A549 (cell line): Measurements from ENCODE around the gene LIN7B. TPM values are rescaled to one million over a fixed set of nuclear protein-coding genes. Genes with fewer than 3 reads are reported as not detected.
A peak's percentile ranks its signal among the peaks of the same experiment; 100 is the strongest.

ENCODE experiments used
- ATAC-seq, 2 experiments: fragments of 200-7000 bp in 1 of 2; fragments of >200 bp in 1 of 2; cut with Nextera tagmentation in 1 of 2; cut with Tn5 transposase in 1 of 2; 3 replicates each; pipeline versions ENCODE4 v1.8.0 to v1.9.1; 2018 to 2020; ENCODE audit warnings: mild to moderate bottlenecking in 1 of 2, moderate library complexity in 1 of 2
- CTCF ChIA-PET: fragments of 300-600 bp; sonication (Branson Sonifier 250); formaldehyde crosslinking; extraction: SDS; loops from one replicate; lab custom pipeline; 2021; ENCODE audit warnings: antibody characterized with exemption, inconsistent platforms; lab: Yijun Ruan, JAX
- POLR2A ChIA-PET: fragments of 350-600 bp; formaldehyde crosslinking; extraction: SDS; loops from one replicate; lab custom pipeline; 2021; ENCODE audit warnings: antibody characterized with exemption, inconsistent platforms; lab: Yijun Ruan, JAX
- DNase-seq, 2 experiments: peaks; one replicate each; pipeline versions ENCODE4 v3.0.0 to v3.0.0-alpha.2; 2011 to 2016; ENCODE audit warnings: low read depth in 1 of 2, low spot score in 1 of 2
- FAIRE-seq: peaks from 2 replicates; lab custom pipeline; 2011; peaks lifted over from hg19 to GRCh38; lab: Jason Lieb, UNC
- H3K27ac ChIP-seq, 2 experiments: fragments of >200 bp; sonication (Bioruptor Twin); formaldehyde crosslinking; 3 replicates each; pipeline ENCODE4 v1.5.1; 2016 to 2017
- H3K4me1 ChIP-seq: fragments of >200 bp; sonication (Bioruptor Twin); formaldehyde crosslinking; 3 replicates; pipeline ENCODE4 v1.6.1; 2016
- H3K4me2 ChIP-seq: fragments of >200 bp; sonication (Bioruptor Twin); formaldehyde crosslinking; 3 replicates; pipeline ENCODE4 v1.6.1; 2016
- H3K4me3 ChIP-seq: fragments of >200 bp; sonication (Bioruptor Twin); formaldehyde crosslinking; 3 replicates; pipeline ENCODE4 v1.5.1; 2016
- H3K9me3 ChIP-seq: fragments of >200 bp; sonication (Bioruptor Twin); formaldehyde crosslinking; 3 replicates; pipeline ENCODE4 v1.6.1; 2016
- ATOH8 ChIP-seq: fragments of 250-450 bp; sonication (Bioruptor Pico); IDR thresholded peaks from 2 replicates; pipeline ENCODE4 v1.5.0; 2020; ENCODE audit warnings: low read depth, mild to moderate bottlenecking, moderate library complexity
- BCL3 ChIP-seq: fragments of >200 bp; sonication (Bioruptor Twin); formaldehyde crosslinking; IDR thresholded peaks from 3 replicates; pipeline ENCODE4 v1.6.1; 2016
- CBX2 ChIP-seq: fragments of 200-600 bp; sonication (generic); IDR thresholded peaks from 2 replicates; pipeline ENCODE4 v1.6.1; 2016; ENCODE audit warnings: low read depth, mild to moderate bottlenecking, borderline replicate concordance
- CEBPB ChIP-seq, 2 experiments: fragments of >200 bp in 1 of 2; sonication (Bioruptor Twin) in 1 of 2; formaldehyde crosslinking in 1 of 2; IDR thresholded peaks; 2 replicates each; pipeline ENCODE4 v1.6.1; 2012 to 2016
- CHD2 ChIP-seq: fragments of 150-350 bp; IDR thresholded peaks from 2 replicates; pipeline ENCODE4 v1.6.1; 2014; ENCODE audit warnings: low read length; ENCODE audit not compliant: partially characterized antibody
- EHF ChIP-seq: fragments of 250-450 bp; sonication (Bioruptor Pico); IDR thresholded peaks from 2 replicates; pipeline ENCODE4 v1.5.0; 2020; ENCODE audit warnings: mild to moderate bottlenecking
- EP300 ChIP-seq, 2 experiments: fragments of >200 bp; sonication (Bioruptor Twin); formaldehyde crosslinking; IDR thresholded peaks; 2 replicates in 1 of 2; 3 replicates in 1 of 2; pipeline ENCODE4 v1.6.1; 2016 to 2017
- FOSL2 ChIP-seq, 2 experiments: fragments of 450-650 bp in 1 of 2; fragments of >200 bp in 1 of 2; sonication (Bioruptor Twin) in 1 of 2; formaldehyde crosslinking; IDR thresholded peaks; 2 replicates each; pipeline versions ENCODE4 v1.5.0 to v1.6.1; 2016 to 2020; ENCODE audit warnings: mild to moderate bottlenecking in 1 of 2, moderate library complexity in 1 of 2
- GATA3 ChIP-seq: IDR thresholded peaks from 2 replicates; pipeline ENCODE4 v1.6.1; 2012; ENCODE audit warnings: borderline replicate concordance
- HDAC2 ChIP-seq: fragments of 200-600 bp; sonication (generic); IDR thresholded peaks from 2 replicates; pipeline ENCODE4 v1.6.1; 2016
- NFE2L2 ChIP-seq: fragments of 150-350 bp; conservative IDR thresholded peaks from 2 replicates; pipeline ENCODE4 v1.6.1; 2014; ENCODE audit warnings: low read length
- NPAS2 ChIP-seq: fragments of 250-450 bp; sonication (Bioruptor Pico); IDR thresholded peaks from 2 replicates; pipeline ENCODE4 v1.8.0; 2022; ENCODE audit warnings: mild to moderate bottlenecking, moderate library complexity, borderline replicate concordance
- NR3C1 ChIP-seq: fragments of >200 bp; sonication (Bioruptor Twin); formaldehyde crosslinking; IDR thresholded peaks from 3 replicates; pipeline ENCODE4 v1.6.1; 2017
- PHF8 ChIP-seq: fragments of 200-600 bp; sonication (generic); IDR thresholded peaks from 2 replicates; pipeline ENCODE4 v1.6.1; 2016; ENCODE audit warnings: low read depth, mild to moderate bottlenecking, antibody characterized with exemption, moderate library complexity, borderline replicate concordance
- POLR2A ChIP-seq: IDR thresholded peaks from 2 replicates; pipeline ENCODE4 v1.6.1; 2012; ENCODE audit warnings: mild to moderate bottlenecking, low read length
- POLR2AphosphoS2 ChIP-seq: conservative IDR thresholded peaks from 2 replicates; pipeline ENCODE4 v1.6.1; 2012; ENCODE audit warnings: low read length, improper control_type of control experiment, inconsistent platforms
- RARB ChIP-seq: fragments of 250-450 bp; sonication (Bioruptor Pico); IDR thresholded peaks from 2 replicates; pipeline ENCODE4 v1.8.0; 2021; ENCODE audit warnings: mild to moderate bottlenecking, moderate library complexity
- SREBF2 ChIP-seq: fragments of 450-650 bp; IDR thresholded peaks from 2 replicates; pipeline ENCODE4 v1.6.1; 2014; ENCODE audit warnings: mild to moderate bottlenecking, moderate library complexity
- TFCP2L1 ChIP-seq: fragments of 250-450 bp; sonication (Bioruptor Pico); IDR thresholded peaks from 2 replicates; pipeline ENCODE4 v1.5.0; 2021; ENCODE audit warnings: mild to moderate bottlenecking
- TP53 ChIP-seq: fragments of 250-450 bp; sonication (Bioruptor Pico); IDR thresholded peaks from 2 replicates; pipeline ENCODE4 v1.5.0; 2021; ENCODE audit warnings: mild to moderate bottlenecking, moderate library complexity
- ZC3H11A ChIP-seq: fragments of 450-650 bp; IDR thresholded peaks from 2 replicates; pipeline ENCODE4 v1.6.1; 2014; ENCODE audit warnings: antibody characterized with exemption, mild to moderate bottlenecking
- ZSCAN20 ChIP-seq: fragments of 250-450 bp; sonication (Bioruptor Pico); IDR thresholded peaks from 2 replicates; pipeline ENCODE4 v1.8.0; 2022; ENCODE audit warnings: mild to moderate bottlenecking, moderate library complexity
- WGBS: methylation state at CpG from one replicate; pipeline ENCODE4 v1.1.6; 2017; ENCODE audit errors: missing lambda C conversion rate; 5-methylcytosine and 5-hydroxymethylcytosine counted together
- polyA plus RNA-seq, 4 experiments: library from polyadenylated mRNA; depleted of rRNA in 3 of 4; stranded (reverse); fragments of >200 nt; fragmentation: RNase III in 1 of 4; extraction: RNeasy Plus Mini Kit Qiagen cat#74134 plus additional on column Dnase treatment in 1 of 4; gene quantifications; 2 replicates in 3 of 4; 3 replicates in 1 of 4; pipeline ENCODE4 v1.2.3, GENCODE V29; 2011 to 2017
- TF ChIP-seq, protein P1 (sequence below): fragments of 450-650 bp; IDR thresholded peaks from 2 replicates; pipeline ENCODE4 v1.6.1; 2014; ENCODE audit warnings: antibody characterized with exemption
- TF ChIP-seq, protein P2 (sequence below): fragments of 150-350 bp; IDR thresholded peaks from 2 replicates; pipeline ENCODE4 v1.6.1; 2014; ENCODE audit warnings: low read depth, mild to moderate bottlenecking, low read length
- TF ChIP-seq, protein P3 (sequence below): fragments of >200 bp; sonication (Bioruptor Twin); formaldehyde crosslinking; IDR thresholded peaks from 2 replicates; pipeline ENCODE4 v1.6.1; 2016

Gene LIN7B
- polyA plus RNA-seq, 2 of the 4 experiments (the other 2 are of a cell fraction): 5.4 to 7.1 TPM

DNA sequence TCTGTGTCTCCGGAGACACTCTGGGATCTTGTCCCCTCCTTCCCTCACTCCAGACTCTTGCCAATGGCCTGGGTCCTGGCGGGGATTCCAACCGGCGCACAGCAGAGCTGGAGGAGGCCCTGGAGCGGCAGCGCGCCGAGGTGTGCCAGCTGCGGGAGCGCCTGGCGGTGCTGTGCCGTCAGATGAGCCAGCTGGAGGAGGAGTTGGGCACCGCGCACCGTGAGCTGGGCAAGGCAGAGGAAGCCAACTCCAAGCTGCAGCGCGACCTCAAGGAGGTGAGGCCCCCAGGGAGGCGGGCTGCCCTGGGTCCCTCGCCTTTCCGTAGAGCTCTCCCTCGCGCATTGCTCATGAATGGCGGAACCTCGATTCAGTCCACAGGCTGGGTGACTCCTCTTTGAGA, 16.2 kb downstream of the LIN7B start:
- Histone ChIP-seq H3K9me3 (no peaks in the 10 kb centered on the region), H3K27ac (no peak overlapping the region), H3K4me1 (peaks cover 9% of the 10 kb centered on the region; the same call in 2 of the 3 replicates)
- CTCF ChIA-PET: interaction anchor here (0.6 to 21.0 kb wide), 8 partner anchors 10 to 132 kb away, joined by 3 to 298 read pairs (median 8); partner anchors contain the start of genes LIN7B and PPFIA3
- WGBS: 93% methylated on average over 24 of the region's 24 CpGs
- ATAC-seq: no peak
- POLR2A ChIA-PET: no interaction called here
- no peak for TF ChIP-seq POLR2A
- no peak for TF ChIP-seq CBX2
- TF ChIP-seq, protein P1, sequence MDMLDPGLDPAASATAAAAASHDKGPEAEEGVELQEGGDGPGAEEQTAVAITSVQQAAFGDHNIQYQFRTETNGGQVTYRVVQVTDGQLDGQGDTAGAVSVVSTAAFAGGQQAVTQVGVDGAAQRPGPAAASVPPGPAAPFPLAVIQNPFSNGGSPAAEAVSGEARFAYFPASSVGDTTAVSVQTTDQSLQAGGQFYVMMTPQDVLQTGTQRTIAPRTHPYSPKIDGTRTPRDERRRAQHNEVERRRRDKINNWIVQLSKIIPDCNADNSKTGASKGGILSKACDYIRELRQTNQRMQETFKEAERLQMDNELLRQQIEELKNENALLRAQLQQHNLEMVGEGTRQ: no peak
- TF ChIP-seq GATA3: no peak
- no peak for TF ChIP-seq ZSCAN20 (CRISPR knock-in tag)
- TF ChIP-seq, all 56 proteins: peak for 0
- FAIRE-seq (no peak), DNase-seq (no peak)
- H3K4me2 ChIP-seq: no peak overlapping the region
- H3K4me3 ChIP-seq: no peak overlapping the region

GRCh38 chr19:49132974-49133609, 18.9 kb downstream of the LIN7B start:
- TF ChIP-seq CHD2: no peak
- TF ChIP-seq NPAS2: no peak
- TF ChIP-seq, protein P2, sequence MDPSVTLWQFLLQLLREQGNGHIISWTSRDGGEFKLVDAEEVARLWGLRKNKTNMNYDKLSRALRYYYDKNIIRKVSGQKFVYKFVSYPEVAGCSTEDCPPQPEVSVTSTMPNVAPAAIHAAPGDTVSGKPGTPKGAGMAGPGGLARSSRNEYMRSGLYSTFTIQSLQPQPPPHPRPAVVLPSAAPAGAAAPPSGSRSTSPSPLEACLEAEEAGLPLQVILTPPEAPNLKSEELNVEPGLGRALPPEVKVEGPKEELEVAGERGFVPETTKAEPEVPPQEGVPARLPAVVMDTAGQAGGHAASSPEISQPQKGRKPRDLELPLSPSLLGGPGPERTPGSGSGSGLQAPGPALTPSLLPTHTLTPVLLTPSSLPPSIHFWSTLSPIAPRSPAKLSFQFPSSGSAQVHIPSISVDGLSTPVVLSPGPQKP: no peak
- TF ChIP-seq ZSCAN20 (CRISPR knock-in tag): no peak
- TF ChIP-seq PHF8: no peak
- TF ChIP-seq TFCP2L1 (CRISPR knock-in tag): no peak
- TF ChIP-seq BCL3: no peak
- TF ChIP-seq SREBF2: no peak
- TF ChIP-seq POLR2A: no peak
- no peak for TF ChIP-seq CEBPB (IDR thresholded peaks at IDR 0.05)
- TF ChIP-seq, all 56 proteins: peak for 0
- peak; percentile 8 to 30; a peak in 4 of 6 replicates for ATAC-seq
- Histone ChIP-seq H3K9me3 (no peaks in the 10 kb centered on the region), H3K27ac (peak overlapping the region; percentile 6 to 54; a peak in 3 of 6 replicates), H3K4me3 (peak overlapping the region; percentile 17; the same call in 2 of the 3 replicates), H3K4me1 (0 out of 3 replicates have a peak, but pooled peaks cover 4% of the 10 kb centered on the region), H3K4me2 (peak overlapping the region; percentile 53)
- POLR2A ChIA-PET: no interaction called here
- CTCF ChIA-PET: interaction anchor here (1.6 to 21.0 kb wide), 4 partner anchors 12 to 36 kb away, joined by 5 to 298 read pairs (median 28); partner anchors contain the start of gene LIN7B
- FAIRE-seq: no peak
- WGBS: 73% methylated on average over 43 of the region's 49 CpGs
- DNase-seq: no peak

GRCh38 chr19:49133621-49134454, 19.7 kb downstream of the LIN7B start:
- 69% methylated on average over 41 of the region's 42 CpGs for WGBS

More at GRCh38 chr19:49133621-49134454, 19.7 kb downstream of the LIN7B start:
- peak overlapping the region; percentile 17 for H3K4me3 ChIP-seq
- no peaks in the 10 kb centered on the region for H3K4me1 ChIP-seq
- H3K27ac ChIP-seq: peak overlapping the region; percentile 6 to 54; a peak in 3 of 6 replicates
- POLR2A ChIA-PET: no interaction called here
- FAIRE-seq (no peak), DNase-seq (peak; percentile 72 to 73), ATAC-seq (peak; percentile 58 to 76)
- H3K9me3 ChIP-seq: no peaks in the 10 kb centered on the region
- peak overlapping the region; percentile 53 for H3K4me2 ChIP-seq
- TF ChIP-seq TFCP2L1 (CRISPR knock-in tag) (no peak), ATOH8 (CRISPR knock-in tag) (no peak), TP53 (CRISPR knock-in tag) (no peak), SREBF2 (no peak), NFE2L2 (no peak), HDAC2 (no peak), FOSL2 (IDR thresholded peaks at IDR 0.05) (no peak), FOSL2 (CRISPR knock-in tag; IDR thresholded peaks at IDR 0.05) (no peak), POLR2AphosphoS2 (no peak), NR3C1 (no peak), RARB (CRISPR knock-in tag) (no peak), ZC3H11A (no peak), EP300 (IDR thresholded peaks at IDR 0.05) (no peak), EHF (CRISPR knock-in tag) (no peak)
- TF ChIP-seq, protein P3, sequence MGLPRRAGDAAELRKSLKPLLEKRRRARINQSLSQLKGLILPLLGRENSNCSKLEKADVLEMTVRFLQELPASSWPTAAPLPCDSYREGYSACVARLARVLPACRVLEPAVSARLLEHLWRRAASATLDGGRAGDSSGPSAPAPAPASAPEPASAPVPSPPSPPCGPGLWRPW: no peak
- CTCF ChIA-PET: interaction anchor here (0.9 to 21.0 kb wide), 10 partner anchors 11 to 134 kb away, joined by 3 to 298 read pairs (median 6); partner anchors contain the start of gene LIN7B
